HG03354 (cell line): ENCODE data around the gene DPH6.

Experiments used
- ATAC-seq: cut with Tn5 transposase; IDR thresholded peaks from one replicate; pipeline ENCODE4 v1.9.1; 2021; ENCODE audit warnings: mild to moderate bottlenecking; ENCODE audit not compliant: unreplicated experiment, poor library complexity, severe bottlenecking

DPH6 gene

DNA sequence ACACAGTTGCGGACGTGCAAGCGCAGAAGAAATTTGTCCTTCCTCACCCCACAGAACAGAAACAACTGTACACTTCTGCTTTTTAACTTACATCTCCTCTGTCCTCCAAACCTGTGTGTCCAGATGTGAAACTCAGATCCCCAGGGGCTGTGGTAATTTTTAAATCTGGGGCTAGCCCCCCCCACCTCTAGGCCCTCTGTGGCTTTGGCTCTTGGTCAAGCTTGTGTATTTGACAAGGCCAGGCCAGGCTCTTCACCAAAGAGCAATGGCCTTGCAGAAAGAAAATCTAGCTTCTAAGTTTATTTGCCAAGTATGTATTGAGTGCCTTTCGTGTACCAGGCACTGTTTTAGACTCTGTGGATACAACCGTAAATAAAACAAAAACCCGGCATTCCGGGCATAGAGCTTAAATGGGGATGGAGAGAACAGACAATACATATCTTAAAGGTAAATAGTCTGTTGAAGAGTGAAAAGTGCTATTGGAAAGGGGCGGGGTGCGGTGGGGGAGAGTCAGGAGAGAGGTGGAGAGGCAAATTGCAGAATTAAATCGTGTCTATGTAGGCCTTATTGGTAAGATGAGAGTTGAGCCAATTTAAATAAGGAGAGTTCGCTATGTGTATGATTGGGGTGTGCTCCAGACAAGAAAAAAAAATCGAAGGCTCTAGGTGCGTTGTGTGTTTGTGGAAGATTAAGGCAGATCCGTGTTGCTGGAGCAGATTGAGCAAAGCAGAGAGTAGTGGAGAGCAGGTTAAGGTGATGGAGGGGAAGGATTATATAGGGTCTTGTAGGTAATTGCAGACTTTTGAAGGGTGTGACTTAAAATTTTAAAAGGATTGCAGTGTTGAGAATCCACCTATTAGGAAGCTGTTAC, 781 bp upstream of the DPH6 start:
- peak; percentile 27 for ATAC-seq

DNA sequence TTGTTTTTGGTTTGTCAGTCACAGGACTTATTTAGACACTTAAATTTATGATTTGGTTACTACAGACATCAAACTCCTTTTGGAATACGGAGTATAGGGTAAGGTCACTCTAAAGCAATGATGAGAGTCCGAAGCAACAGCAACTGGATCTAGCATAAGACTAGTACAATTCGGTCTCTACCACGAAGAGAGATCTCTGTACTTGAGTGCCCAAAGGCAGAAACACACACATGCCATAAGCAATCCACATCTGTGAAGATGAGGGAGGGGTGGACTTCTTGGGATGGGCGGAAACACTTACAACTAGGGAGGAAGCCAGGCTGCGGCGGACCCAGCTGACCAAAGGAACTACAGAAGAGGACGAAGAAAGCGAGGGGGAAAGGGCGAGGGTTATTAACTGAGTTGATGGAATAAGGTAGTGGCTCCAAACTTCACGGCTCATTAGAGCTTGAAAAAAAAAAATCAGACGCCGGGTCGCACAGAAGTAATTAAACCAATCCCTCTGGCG, 595 bp downstream of the DPH6 start:
- peak; percentile 29 for ATAC-seq

DNA sequence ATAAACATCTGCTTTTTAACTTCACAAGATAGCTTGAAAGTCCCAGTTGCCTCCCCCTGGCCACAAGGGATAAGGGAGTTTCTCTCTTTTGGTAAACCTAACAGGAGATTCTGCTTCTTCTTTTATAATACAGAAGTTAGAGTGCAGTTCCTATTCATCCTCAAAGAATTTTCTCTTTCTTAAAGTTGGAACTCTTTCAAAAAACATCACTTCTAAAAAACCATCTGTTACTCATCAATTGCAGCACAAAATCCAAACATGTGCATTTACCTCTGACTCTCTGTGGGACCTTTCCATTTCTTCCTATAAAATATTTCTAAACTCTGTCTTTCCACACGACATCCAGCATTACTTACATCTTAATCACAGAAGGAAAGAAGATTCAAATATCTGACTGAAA, 5.1 kb downstream of the DPH6 start:
- ATAC-seq = no peak

DNA sequence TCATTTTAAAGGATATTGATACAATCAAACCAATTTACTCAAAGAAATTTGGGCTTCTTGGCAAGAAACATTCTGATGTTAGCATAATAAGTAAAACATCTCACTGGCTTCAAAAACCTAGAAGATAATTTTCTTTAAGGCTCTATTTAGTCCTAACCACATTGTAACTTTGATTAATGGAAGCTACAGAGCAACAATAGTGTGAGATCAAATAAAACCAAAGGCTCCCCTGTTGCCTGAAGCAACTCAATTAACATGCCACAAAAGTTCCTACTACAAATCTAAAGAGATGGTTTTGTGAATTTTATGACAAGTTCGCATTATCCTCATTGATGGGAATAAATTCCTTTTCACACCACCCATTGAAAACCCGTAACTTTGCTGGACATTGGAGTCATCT, 5.9 kb downstream of the DPH6 start:
- no peak for ATAC-seq

DNA sequence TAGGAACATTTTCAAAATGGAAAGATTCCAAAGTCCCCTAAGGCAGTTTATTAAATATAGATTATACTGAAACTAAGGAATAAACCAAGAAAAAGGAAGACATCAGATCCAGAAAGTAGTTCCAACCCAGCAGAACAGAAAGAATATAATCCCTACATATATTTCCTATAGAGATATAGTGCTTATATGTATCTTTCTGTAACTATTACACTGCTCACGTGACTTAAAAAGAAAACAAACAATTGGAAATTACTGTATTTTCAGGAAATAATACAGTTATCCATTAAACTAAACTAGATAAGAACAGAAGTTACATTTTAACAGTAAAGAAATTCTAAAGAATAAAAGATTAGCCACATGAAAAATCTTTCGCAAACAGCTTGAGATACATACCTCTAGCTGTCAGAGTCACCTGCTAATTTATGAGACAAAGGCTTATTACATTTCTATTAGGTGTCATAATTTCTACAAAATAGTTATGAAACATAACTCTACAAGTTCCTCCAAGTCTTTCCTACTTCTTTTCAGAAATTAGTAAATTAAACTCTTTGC, 10.5 kb downstream of the DPH6 start:
- ATAC-seq = no peak

DNA sequence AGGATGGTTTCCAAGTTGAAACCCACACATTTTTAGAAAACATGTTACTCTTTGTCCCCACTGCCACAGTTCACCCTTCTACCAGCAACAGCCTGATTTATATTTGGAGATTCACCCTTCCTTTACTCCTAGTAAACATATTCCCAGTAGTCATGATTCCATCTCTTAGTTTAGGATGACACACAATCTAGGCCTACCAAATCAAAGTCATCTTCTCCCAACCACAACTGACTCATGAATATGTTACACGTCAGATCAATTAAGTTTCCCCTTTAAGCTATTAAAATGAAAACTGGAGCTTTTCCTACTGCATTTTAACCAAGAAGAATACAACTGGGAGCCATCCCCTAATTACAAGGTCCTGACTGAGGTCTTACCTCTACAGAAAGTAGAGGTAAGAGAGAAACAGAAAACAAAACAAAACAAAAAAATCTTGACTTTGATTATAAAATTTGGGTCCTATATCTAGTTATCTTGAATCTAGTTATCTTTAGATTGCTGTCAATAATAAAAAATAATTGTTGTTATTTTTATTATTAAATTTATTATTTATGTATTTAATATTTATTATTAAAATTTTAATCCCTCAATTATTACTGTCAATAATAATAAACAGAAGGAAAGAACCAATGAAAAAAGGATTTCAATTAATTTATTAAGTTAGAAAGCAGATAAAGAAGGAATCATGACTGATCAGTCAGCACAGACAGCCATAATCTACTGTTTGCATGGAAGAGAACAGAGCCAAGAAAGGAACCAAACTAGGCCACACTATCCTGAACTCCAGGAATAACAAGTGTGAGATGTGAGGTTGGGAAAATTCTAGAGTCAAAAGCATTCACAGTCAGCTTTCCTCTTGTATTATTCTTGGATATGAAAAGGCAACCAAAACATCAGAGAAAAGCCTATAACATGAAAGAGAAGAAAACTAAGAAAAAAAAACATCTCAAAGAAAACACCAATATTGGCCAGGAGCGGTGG, 12.5 kb downstream of the DPH6 start:
- no peak for ATAC-seq

DNA sequence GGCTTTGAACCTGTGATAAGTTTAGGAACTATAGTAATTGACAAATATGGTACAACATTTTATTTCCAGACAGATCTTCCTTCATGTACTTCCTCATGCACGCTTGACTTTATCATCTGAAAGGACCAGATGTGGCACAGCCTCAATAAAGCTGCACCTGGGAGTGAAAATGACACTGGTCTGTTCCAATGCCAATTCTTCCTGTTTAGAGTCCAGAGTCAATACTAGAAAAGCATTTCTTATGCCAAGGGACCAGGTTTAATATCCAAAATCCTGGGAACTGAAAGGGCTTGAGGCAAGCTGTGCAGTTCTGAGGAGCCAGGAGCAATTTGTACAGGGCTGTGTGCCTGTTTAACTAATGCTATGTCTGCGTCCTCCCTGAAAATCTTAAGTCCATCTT, 15.3 kb downstream of the DPH6 start:
- no peak for ATAC-seq

DNA sequence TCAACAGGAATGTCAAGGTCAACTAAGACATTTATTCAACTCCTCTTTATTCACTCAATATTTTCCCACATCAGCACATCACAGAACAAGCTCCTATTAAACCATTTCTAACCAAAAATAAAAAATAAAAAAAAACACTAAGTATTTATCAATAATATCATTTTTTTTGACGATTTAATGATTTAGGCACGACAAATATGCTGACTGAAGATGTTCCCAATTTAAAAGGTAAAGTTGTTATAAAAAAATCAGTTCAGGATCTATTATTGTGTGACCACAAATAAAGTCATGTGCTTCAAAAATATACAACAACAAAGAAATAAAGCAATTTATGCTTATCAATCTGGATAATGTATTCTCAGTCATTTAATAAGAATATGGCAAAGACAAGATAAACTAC, 16.2 kb downstream of the DPH6 start:
- no peak for ATAC-seq

DNA sequence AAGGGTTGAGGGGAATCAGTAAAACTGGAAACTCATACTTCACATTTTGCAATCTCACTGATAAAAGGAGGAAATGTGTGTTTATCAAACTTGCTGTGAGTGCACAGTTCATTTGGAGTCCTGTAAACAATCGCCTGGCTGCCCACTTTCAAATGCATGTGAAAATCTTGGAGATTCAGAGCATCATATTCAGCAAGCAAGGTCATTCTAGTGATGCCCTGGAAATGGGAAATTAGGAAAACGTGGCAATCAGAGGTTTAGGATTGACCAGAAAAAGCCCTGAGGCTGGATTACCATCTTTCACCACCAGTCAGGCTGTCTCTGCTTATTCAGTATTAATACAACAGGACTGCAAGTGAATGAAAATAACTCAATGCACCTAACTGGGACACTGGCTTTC, 23.9 kb downstream of the DPH6 start:
- no peak for ATAC-seq

DNA sequence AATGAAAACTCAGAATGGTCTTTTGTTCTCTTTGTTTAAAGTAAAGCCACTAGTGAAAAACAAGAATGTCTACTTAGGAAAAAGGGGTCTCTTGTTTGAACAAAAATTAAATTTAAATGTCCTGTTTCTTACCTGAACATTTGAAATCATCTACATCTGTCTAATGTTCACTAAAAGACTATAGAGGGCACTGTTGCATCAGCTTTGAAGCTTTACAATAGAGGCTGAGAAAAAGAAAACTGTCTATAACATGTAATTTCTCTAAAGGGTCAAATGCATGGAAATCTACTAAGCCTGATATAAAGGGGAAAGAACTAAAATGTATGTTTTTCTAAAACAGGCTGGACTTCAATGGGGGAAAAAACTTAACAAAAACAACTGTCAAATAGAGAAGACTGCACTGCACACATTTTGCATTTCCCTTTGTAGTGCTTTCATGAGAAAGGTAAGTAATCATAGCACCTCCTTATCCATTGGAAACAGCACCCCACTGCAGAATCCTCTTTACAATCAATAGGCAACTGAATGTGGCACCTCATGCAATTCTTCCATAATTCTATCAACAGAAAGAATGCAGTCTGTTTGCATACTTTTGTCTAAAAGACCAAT, 26.3 kb downstream of the DPH6 start:
- ATAC-seq = peak; percentile 79

DNA sequence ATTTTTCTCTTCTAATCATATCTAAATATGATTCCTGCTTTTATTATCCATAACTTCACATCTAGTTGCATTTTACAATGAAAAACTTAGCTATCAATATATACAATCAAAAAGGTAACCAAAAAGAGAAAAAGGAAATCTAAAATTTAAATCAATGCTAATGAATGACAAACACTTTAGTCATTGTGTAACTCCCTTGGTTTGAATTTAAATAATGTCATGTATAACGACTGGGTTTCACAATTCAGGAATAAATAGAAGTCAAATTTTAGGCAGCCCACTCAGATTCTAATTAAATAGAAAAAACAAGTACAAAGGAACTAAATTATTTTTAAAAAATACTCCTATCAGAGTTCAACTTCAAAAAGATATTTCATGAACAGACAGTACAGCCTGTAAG, 26.9 kb downstream of the DPH6 start:
- no peak for ATAC-seq

DNA sequence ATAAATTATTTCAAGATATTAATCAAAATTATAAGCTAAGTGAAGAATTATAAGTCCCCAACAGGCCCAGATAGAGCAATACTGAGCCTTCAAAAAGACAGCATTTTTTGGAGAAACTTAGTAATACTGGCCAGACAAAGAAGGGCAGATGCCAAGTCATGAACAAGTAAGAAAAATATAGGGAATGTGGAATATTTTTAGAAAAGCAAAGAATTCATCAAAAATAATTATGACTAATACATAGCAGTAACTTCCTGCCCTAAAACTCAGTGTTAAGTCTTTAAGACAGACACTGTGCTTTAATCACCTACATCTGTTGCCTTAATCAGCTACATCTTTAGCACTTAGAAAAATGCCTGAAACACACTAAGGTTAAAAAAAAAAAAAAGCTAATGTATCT, 31.2 kb downstream of the DPH6 start:
- no peak for ATAC-seq

DNA sequence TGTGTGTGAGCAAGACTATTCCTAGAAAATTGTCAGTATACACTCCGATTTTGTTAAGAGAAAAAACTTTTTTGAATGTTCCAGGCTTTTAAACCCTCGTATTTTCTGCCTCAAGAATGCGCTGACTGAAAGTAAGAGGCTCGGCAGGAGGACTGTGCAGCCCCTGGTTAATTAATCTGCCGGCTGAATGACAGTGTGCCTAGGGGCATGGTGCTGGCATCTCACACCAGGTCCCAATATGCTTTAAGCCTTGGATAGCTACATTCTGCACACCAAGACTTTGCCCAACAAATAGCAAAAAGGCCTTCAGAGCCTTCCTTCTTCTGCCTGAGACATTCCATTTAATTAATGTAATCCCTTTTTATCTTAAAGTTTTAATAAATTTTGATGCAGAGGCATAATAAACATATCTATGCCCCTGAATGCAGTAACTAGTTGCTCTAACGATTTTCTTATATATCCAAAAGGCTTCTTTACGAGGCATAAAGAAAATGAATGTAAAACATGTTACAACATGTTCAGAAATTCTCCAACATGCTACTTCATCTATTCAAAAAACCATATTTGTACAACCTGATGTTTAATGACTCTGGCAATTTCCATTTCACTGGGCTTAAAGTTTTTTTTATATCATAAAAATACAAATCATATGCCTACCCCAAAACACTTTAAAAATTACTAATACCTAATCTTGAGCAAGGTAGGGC, 37.9 kb downstream of the DPH6 start:
- no peak for ATAC-seq

DNA sequence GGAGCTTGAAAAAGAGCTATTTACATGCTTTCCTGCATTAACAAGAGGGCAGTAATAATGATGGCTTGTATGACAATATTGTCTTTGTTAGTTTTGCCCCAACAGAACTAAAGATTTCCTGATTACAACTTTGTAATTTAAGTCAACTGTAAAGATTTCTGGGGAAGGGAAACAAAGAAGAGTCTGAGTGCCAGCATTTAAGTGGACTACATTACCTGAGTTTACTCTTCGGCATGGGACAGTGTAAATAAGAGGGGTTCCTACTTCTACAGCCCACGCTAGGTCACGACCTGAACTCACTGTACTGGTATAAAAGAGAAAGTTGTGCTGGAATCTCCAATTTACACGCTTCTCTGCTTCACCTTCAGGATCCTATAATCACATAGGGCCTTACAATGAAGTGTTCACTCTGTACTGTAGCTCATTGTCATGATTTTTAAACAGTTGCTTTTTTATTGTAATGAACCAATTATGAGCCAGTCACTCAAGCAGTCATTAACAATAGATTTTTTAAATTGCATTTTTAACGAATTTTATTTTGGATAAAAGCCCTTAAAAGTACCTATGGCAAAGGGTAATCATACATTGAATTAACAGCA, 39.6 kb downstream of the DPH6 start:
- ATAC-seq = no peak

DNA sequence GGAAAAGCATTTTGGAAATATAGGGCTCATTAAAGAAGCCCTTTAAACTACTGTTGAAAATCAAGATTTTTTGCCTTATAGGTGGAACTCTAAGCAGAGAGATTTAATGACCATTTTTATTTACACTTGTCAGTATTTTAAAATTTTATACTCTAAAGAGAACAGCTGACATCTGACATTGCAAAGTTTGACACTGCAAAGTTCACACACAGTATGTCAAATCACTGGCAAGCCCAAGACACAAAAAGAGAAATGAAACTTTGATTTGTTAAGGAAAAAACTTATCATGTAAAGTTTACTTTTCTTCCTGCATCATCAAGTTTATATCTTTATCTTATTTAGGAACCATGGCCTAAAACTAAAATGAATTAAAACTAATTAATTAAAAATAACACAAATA, 40.2 kb downstream of the DPH6 start:
- ATAC-seq = no peak

DNA sequence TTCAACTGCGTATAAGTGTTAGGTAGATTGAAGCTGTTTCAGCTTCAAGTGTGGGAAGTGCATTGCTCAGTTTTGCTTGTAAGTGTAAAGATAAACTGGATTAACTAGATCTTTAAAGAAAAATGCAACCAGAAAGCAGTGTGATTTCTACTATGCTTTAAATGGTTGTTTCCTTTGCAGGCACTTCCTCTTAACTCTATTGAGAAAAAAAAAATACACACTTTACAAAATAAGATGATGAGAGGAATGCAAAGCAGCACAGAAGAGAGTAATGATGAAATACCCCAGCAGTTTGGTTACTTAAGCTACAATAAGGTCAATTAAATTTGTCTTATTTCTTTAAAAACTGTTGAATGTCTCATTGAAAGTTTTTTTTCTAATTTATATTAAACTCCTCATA, 40.8 kb downstream of the DPH6 start:
- ATAC-seq = no peak

DNA sequence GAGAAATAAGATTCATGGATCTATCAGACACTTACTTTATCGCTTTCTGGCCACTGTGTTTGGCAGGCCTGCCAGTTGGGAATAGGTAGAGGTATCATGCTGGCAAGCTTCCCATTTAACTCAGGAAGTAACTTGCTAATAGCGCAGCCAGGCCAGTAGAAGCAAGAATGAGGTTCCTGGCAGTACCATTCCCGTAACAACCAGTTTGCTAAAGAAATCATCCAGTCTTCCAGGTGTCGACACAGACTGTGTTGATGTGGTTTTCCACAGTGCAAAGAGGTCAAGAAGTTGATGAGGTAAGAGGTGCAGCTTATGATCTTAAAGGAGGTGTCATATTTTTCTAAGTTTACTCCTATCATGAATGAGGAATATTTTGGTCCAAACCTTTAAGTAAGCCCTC, 46.2 kb downstream of the DPH6 start:
- no peak for ATAC-seq

DNA sequence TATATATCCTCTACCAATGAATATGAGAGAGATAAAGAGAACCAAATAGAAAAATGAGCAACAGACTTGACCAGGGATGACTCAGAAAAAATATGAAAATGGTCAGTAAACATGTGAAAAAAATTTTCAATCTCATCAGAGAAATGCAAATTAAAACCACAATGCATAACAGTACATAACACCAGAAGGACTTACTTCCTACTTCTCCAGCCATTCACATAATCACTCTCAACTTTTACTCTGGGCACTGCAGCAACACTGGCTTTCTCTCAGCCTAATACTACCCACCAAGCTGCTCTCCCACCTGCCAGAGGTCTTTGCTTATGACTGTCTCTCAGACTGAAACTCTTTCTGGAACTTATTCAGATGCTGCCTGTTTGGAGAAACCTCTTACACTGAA, 49.4 kb downstream of the DPH6 start:
- peak; percentile 100 for ATAC-seq

DNA sequence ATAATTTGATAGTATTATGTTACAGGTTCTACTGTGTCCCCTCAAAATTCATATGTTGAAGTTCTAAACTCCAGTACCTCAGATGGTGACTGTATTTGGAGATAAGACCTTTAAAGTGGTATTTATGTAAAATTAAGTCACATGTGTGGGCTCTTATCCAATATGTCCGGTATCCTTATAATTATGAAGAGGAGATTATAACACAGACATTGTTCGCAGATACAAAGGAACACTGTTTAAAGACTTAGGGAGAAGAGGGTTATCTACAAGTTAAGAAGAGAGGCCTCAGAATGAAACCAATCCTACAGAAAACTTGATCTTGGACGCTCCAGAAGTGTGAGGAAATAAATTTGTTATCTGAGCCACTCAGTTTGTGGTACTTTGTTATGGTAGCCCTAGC, 50.9 kb downstream of the DPH6 start:
- ATAC-seq = no peak
